HG03457 (cell line): Measurements from ENCODE around the gene NAGLU.
A peak's percentile ranks its signal among the peaks of the same experiment; 100 is the strongest.
"Not testable (repeated sequence)": the region's sequence is repeated elsewhere in the genome, so short reads cannot be mapped to it uniquely, and the experiment has no call there.

Source experiments
- ATAC-seq: cut with Tn5 transposase; IDR thresholded peaks from one replicate; pipeline ENCODE4 v1.9.1; 2021; ENCODE audit warnings: moderate number of reproducible peaks; ENCODE audit not compliant: unreplicated experiment

The NAGLU gene

GRCh38 chr17:42543190-42544079 lies 7.4 kb downstream of the NAGLU start:
- no peak for ATAC-seq

- no peak for ATAC-seq
These were observed 8.8 kb downstream of the NAGLU start for GRCh38 chr17:42544874-42545283.

DNA sequence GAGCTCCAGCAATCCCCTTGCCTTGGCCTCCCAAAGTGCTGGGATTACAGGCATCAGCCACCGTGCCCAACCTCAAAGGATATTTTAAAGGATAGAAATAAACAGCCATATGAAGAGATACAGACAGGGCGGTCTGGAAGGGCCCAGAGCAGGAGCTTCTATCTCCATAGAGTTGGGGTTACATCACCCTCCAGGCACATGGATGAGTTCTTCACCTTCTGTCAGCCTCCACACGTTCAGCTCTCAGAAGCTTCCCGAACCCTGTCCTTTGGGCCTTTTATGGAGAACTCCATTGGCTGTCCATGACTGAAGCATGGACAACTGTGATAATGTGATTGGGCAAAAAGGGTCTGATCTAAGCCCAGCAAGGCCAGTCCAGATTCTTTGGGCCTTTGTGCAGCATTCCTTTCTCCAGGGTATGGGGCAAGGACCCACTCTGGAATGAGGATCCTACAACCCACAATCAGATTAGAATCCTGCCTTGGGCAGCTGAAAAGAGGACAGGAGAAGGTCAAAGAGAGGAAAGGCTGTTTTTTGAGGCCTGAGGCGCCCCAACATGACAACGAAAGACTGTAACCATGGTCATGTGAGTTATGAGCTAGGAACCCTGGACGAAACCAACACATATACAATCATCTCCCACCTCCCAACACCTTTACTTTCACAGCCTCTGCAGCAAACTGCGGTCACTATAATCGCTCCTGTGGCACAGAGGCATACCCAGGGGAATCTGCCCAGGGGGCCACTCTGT lies 9.9 kb downstream of the NAGLU start:
- not testable (repeated sequence) for ATAC-seq

DNA sequence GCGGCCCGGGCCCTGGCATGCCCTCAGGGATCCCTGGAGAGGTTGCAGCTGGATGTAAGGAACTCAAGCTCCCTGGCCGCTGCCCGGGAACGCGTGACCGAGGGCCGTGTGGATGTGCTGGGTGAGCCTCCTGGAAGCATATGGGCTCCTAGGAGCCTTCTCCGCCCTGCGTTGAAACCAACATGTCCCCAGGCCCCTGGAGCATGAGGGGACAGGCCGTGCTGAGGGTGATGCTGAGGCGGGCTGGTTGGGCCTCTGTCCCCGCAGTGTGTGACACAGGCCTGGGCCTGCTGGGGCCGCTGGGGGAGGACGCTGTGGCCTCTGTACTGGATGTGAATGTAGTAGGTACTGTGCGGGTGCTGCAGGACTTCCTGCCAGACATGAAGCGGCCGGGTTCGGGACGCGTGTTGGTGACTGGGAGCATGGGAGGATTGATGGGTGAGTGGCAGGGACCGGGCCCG lies 11.0 kb downstream of the NAGLU start:
- ATAC-seq: no peak

DNA sequence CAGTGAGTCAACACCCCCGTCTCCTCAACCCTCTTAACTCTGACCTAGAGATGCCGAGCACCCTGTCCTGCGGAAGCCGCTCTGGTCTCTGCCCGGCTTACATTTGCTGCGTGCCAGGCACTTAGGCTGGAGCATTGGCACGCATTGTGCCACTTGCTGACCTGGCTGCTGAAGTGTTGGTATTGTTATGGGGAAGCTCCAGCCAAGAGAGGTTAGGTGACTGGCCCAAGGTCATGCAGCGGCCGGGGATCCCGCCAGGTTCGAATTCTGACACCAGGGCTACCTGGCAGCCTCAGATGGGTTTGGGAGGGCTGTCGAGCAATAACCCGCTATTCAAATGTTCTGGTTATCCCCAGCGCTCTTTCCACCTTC lies 11.6 kb downstream of the NAGLU start:
- no peak for ATAC-seq

- no peak for ATAC-seq
These were observed 12.2 kb downstream of the NAGLU start for GRCh38 chr17:42548070-42548837.

DNA sequence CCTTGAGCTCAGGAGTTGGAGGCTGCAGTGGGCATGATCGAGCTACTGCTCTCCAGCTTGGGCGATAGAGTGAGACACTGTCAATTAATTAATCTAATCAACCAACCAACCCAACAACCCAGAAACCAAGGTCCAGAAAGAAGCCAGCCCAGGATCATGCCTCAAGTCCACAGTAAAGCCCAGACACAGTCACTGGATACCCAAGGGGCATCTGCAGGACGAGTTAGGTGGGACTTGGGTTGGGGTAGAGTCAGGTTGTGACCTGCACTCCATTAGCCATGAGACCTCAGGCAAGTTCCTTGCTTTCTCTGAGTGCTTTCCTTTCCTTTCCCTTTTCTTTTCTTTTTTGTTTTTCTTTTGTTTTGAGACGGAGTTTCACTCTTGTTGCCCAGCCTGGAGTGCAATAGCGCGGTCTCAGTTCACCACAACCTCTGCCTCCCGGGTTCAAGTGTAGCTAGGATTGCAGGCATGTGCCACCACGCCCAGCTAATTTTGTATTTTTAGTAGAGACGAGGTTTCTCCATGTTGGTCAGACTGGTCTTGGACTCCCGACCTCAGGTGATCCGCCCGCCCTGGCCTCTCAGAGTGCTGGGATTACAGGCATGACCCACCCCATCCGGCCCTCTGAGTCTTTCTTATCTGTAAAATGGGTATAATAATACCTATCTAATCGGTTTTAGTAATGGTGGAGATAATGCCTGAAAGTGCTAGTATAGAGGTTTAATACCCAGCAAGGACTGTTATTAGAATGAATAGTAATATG lies 13.1 kb downstream of the NAGLU start:
- no peak for ATAC-seq

- ATAC-seq: not testable (repeated sequence)
These were observed 16.7 kb downstream of the NAGLU start, which contains the start of gene HSD17B1 for GRCh38 chr17:42552736-42553135. TSS of gene HSD17B1 (plus strand) at chr17:42552923. CDS start at chr17:42552934, 11 bp downstream.

GRCh38 chr17:42553161-42553818 lies 17.2 kb downstream of the NAGLU start:
- ATAC-seq: no peak

- no peak for ATAC-seq
These were observed 17.8 kb downstream of the NAGLU start for GRCh38 chr17:42553866-42554249.

GRCh38 chr17:42554250-42555121 lies 18.4 kb downstream of the NAGLU start:
- ATAC-seq: peak; percentile 48

- ATAC-seq: no peak
These were observed 19.1 kb downstream of the NAGLU start for GRCh38 chr17:42555122-42555622.

DNA sequence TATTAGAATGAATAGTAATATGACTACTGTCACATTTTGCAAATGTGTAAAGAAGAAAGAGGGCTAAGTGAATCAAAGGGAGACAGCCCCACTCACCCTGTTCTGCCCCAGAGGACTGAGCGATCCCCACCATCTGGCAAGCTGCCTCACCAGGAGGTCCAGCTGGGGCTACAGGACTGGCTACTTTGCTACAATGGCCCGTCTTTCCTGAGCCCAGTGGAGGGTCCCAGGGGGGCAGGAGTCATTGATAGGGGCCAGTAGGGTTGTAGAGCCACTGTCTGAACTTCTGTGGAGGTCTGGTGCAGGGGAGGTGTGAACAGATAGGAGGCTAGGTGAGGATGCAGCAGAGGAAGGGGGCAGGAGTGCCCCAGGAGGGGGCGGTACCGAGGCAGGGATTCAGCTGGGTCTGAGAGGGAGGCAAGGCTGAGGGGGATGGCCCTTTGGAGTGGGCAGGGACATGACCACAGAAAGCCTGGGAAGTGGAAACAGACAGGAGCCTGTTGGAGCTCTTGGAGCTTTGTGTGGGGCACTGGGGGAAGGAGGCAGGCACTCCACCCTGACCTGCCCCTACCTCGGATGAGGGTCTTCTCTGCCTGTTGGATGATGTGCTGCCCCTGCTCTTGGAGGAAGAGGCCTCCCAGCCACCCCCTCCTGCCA lies 20.0 kb downstream of the NAGLU start:
- not testable (repeated sequence) for ATAC-seq

GRCh38 chr17:42559075-42559474 lies 23.0 kb downstream of the NAGLU start:
- no peak for ATAC-seq

DNA sequence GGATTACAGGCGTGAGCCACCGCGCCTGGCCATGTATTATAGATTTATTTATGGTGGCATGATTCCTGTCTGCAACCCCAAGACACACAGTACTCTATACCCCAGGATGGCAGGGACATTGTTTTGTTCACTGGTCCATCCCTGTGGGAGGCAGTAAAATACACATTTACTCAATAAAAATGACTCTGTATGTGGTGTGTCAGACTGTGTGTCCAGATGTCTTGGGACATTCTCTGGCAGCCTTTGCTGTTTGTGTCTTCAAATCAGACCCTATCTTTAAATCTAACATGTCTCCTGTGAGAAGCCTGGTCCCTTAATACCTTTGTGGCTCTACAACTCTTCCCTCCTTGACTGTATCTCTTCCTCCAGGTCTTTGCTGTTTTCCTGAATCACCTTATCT lies 24.2 kb downstream of the NAGLU start:
- no peak for ATAC-seq

DNA sequence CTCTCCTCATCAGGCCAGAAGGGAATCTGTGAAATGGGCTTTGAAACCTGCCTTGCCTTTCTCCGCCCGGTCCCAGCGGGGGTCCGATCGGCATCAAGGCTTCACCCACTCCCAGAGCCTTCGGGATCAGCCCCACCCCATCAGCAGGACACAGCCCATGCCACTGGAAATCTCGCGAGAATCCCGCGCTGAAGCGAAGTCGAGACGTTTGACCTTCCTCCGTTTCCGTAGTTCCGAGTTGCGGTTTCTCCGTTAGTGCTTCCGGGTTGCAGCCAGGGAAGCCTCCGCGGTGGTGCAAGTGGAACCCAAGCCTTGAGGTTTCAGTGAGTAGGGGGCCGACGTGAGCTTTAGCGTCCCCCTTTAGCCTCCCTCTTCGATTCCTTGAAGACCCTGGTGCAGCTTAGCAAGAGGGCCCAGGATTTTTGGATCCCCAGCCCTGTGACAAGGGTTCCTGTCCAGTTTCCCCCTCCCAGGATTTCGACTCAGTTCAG lies 25.9 kb downstream of the NAGLU start, which contains the start of gene COASY:
Gene COASY, plus strand, starts transcription at position 252 of the 491 bp plus-strand sequence. CDS start 475 bp downstream, outside the sequence.
- ATAC-seq: no peak

GRCh38 chr17:42562388-42563142 lies 26.5 kb downstream of the NAGLU start:
- no peak for ATAC-seq
